T-helper 9 cell (primary cell): Measurements from ENCODE around the gene TSPAN31.

Experiments used
- DNase-seq: peaks from one replicate; pipeline ENCODE4 v3.0.0-alpha.2; 2020

Gene TSPAN31

DNA sequence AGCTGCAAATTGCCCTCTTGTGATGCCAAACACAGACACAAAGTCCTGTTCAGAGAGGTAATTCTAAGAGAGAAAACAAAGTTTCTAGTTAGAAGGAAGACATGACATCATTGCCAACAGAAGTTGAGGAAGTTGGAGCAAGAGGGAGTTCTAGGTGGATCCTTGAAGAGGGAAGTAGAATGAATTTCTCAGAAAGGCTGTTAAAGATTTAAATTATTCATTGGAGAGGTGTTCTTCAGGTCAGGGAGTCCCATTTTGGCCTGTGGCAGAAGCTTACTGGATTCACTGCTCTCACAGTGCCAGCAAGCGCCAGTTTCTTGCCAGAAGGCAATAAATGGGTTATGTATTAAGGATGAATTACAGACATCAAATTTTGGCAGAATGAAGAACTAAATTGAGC, 53.1 kb downstream of the TSPAN31 start:
- no peak for DNase-seq
